Immature natural killer cell (primary cell): ENCODE results near the gene OR52A1. TPM values are rescaled to one million over a fixed set of nuclear protein-coding genes. Genes with fewer than 3 reads are reported as not detected.
"Not testable (repeated sequence)": the region's sequence is repeated elsewhere in the genome, so short reads cannot be mapped to it uniquely, and the experiment has no call there.

ENCODE experiments used
- DNase-seq, 3 donors: peaks; one replicate each; pipeline ENCODE4 v3.0.0; 2022; ENCODE audit warnings: mixed read lengths in 1 of 3
- H3K27ac Mint-ChIP-seq, 6 donors: one replicate each; pipeline ENCODE4 v1.8.0; 2020; ENCODE audit warnings: mixed read lengths in 6 of 6, mild to moderate bottlenecking in 5 of 6, inconsistent platforms in 4 of 6, moderate library complexity in 3 of 6
- H3K27me3 Mint-ChIP-seq, 3 donors: one replicate each; pipeline ENCODE4 v1.8.0; 2020 to 2021; ENCODE audit warnings: low read depth in 3 of 3, mild to moderate bottlenecking in 3 of 3, mixed read lengths in 3 of 3, moderate library complexity in 3 of 3, inconsistent platforms in 1 of 3
- H3K36me3 Mint-ChIP-seq, 3 donors: one replicate each; pipeline ENCODE4 v1.8.0; 2020; ENCODE audit warnings: mixed read lengths in 3 of 3, inconsistent platforms in 2 of 3, mild to moderate bottlenecking in 2 of 3
- H3K4me1 Mint-ChIP-seq, 2 donors: one replicate each; pipeline ENCODE4 v1.8.0; 2020; ENCODE audit warnings: inconsistent platforms in 2 of 2, mild to moderate bottlenecking in 2 of 2, mixed read lengths in 2 of 2, moderate library complexity in 1 of 2
- H3K4me3 Mint-ChIP-seq, 5 donors: one replicate each; pipeline ENCODE4 v1.8.0; 2020; ENCODE audit warnings: mild to moderate bottlenecking in 5 of 5, mixed read lengths in 5 of 5, inconsistent platforms in 3 of 5, moderate library complexity in 3 of 5
- H3K9me3 Mint-ChIP-seq, 6 donors: one replicate each; pipeline ENCODE4 v1.8.0; 2020; ENCODE audit warnings: mild to moderate bottlenecking in 6 of 6, mixed read lengths in 6 of 6, inconsistent platforms in 4 of 6, moderate library complexity in 3 of 6
- polyA plus RNA-seq, 3 donors: library from polyadenylated mRNA; unstranded; fragments of 300-500 nt; fragmentation: Illumina TruSeq; gene quantifications; one replicate each; pipeline ENCODE4 v1.2.3, GENCODE V29; 2021

The OR52A1 gene
- polyA plus RNA-seq, 3 donors from 2014 or later = not detected

DNA sequence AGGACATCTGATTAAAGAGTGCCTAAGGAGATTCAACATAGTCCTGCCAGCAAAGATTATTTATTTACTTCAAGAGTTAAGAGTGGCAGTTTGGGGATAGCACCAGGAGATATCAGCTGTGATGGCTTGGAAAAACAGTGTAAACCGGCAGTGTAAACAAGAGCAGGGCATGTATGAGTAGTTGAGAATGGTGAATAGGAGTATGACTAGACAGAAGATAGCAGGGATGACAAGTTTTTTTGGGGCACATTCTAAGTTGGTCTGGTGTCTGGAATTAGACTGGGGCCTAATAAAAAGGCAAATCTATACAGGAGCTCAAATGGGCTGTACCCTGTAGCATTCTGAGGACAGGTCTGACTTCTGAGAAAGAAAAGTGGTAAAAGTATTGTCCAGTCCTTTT lies 6.5 kb upstream of the OR52A1 start:
- H3K9me3 Mint-ChIP-seq = peaks cover 0 to 17% (median 0%) of the 10 kb centered on the region in 6 donors
- not testable (repeated sequence) for H3K27me3 Mint-ChIP-seq, H3K4me3 Mint-ChIP-seq, H3K27ac Mint-ChIP-seq, H3K4me1 Mint-ChIP-seq, H3K36me3 Mint-ChIP-seq, DNase-seq

DNA sequence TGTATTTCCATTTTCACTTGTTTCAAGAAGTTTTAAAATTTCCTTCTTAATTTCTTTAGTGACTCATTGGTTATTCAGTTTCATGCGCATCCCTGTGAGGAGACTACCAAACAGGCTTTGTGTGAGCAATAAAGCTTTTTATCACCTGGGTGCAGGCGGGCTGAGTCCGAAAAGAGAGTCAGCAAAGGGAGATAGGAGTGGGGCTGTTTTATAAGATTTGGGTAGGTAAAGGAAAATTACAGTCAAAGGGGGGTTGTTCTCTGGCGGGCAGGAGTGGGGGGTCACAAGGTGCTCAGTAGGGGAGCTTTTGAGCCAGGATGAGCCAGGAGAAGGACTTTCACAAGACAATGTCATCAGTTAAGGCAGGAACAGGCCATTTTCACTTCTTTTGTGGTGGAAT lies 5.7 kb upstream of the OR52A1 start:
- not testable (repeated sequence) for H3K27me3 Mint-ChIP-seq, DNase-seq, H3K4me1 Mint-ChIP-seq, H3K27ac Mint-ChIP-seq, H3K4me3 Mint-ChIP-seq, H3K36me3 Mint-ChIP-seq
- H3K9me3 Mint-ChIP-seq = peaks cover 0 to 13% (median 0%) of the 10 kb centered on the region in 6 donors

GRCh38 chr11:5159806-5160205 lies 5.2 kb upstream of the OR52A1 start:
- no peak for DNase-seq
- Mint-ChIP-seq H3K4me1 (no peaks in the 10 kb centered on the region), H3K4me3 (no peak overlapping the region), H3K36me3 (no peaks in the 10 kb centered on the region), H3K27me3 (peaks cover 0 to 3% (median 3%) of the 10 kb centered on the region in 3 donors), H3K9me3 (peaks cover 0 to 13% (median 0%) of the 10 kb centered on the region in 6 donors), H3K27ac (no peak overlapping the region)

DNA sequence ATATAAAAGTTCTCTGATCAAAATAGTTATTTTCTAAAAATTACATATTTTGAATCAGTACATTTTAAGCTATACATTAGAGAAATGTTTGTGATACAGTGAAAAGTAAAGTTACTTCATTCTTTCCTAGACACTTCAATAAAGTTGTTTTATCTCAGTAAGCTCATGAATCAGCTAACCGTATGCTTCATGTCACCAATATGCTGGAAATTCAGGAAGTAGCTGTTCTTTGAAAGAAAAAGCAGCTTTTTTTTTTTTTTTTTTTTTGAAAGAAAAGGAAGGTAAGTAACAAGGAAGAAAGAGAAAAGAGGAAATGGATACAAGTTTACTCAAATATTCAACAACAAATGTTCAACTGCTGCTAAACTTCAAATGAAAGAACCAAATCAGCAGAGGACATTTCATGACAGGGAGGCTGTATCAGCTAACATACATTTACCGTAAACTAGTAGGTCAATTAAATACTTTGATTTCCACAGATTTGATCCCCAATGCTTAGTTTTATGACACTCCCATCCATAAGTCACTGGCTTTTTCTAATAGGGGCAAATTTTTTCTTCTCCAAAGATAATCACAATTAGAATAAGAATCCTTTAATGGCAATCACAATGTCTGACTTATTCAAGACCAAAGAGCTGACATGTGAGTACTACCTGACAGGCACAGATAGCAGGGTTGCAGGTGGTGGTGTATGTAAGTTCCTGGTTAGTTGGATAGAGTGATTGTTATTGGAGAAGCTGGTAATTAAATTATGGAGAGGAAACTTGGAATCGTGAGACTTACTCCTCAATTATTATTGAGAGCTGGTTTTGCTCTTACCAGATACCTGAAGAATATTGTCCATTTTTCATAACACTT lies 754 bp downstream of the OR52A1 start:
- Mint-ChIP-seq H3K36me3 (no peaks in the 10 kb centered on the region), H3K4me1 (no peaks in the 10 kb centered on the region), H3K4me3 (no peak overlapping the region), H3K27ac (no peak overlapping the region), H3K27me3 (peaks cover 0 to 6% (median 0%) of the 10 kb centered on the region in 3 donors), H3K9me3 (no peaks in the 10 kb centered on the region)
- no peak for DNase-seq

DNA sequence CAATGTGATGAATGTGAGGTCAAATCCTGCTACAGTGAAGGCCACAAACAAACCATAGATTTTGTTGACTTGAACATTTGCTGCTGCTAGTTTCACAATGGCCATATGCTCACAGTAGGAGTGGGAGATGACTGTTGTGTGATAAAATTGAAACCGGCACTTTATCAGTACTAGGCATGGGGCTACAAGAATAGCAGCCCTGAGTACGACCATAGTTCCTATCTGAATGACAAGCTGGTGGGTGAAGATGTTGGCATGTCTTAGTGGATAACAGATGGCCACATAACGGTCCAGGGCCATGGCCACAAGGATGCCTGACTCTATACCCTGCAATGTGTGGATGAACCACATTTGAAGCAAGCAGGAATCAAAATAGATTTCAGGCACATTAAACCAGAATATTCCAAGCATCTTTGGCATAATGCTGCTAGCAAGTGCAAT lies 2.8 kb downstream of the OR52A1 start:
- peaks cover 0 to 3% (median 0%) of the 10 kb centered on the region in 3 donors for H3K27me3 Mint-ChIP-seq
- no peak overlapping the region for H3K4me3 Mint-ChIP-seq
- no peaks in the 10 kb centered on the region for H3K9me3 Mint-ChIP-seq
- H3K36me3 Mint-ChIP-seq = no peaks in the 10 kb centered on the region
- DNase-seq = no peak
- H3K4me1 Mint-ChIP-seq = no peaks in the 10 kb centered on the region
- no peak overlapping the region for H3K27ac Mint-ChIP-seq

DNA sequence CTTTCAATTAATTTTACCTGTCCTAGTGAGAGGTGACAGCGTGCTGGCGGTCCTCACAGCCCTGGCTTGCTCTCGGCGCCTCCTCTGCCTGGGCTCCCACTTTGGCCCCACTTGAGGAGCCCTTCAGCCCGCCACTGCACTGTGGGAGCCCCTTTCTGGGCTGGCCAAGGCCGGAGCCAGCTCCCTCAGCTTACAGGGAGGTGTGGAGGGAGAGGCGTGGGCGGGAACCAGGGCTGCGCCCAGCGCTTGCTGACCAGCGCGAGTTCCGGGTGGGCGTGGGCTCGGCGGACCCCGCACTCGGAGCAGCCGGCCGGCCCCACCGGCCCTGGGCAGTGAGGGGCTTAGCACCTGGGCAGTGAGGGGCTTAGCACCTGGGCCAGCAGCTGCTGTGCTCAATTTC lies 10.4 kb downstream of the OR52A1 start:
- DNase-seq, H3K27me3 Mint-ChIP-seq, H3K4me1 Mint-ChIP-seq, H3K9me3 Mint-ChIP-seq, H3K36me3 Mint-ChIP-seq, H3K4me3 Mint-ChIP-seq, H3K27ac Mint-ChIP-seq: not testable (repeated sequence)

GRCh38 chr11:5137996-5138395 lies 16.6 kb downstream of the OR52A1 start, which contains the start of gene OR52A5:
OR52A5 (minus strand) TSS chr11:5138356; CDS start chr11:5132642, 5,714 bp downstream.
- H3K4me3 Mint-ChIP-seq = no peak within 1 kb of the TSS
- no peak for DNase-seq
- H3K36me3 Mint-ChIP-seq = no peaks in the 10 kb centered on the region
- no peaks in the 10 kb centered on the region for H3K4me1 Mint-ChIP-seq
- H3K9me3 Mint-ChIP-seq = no peaks in the 10 kb centered on the region
- no peak within 1 kb of the TSS for H3K27ac Mint-ChIP-seq
- peaks cover 0 to 3% (median 1%) of the 10 kb centered on the region in 3 donors for H3K27me3 Mint-ChIP-seq

DNA sequence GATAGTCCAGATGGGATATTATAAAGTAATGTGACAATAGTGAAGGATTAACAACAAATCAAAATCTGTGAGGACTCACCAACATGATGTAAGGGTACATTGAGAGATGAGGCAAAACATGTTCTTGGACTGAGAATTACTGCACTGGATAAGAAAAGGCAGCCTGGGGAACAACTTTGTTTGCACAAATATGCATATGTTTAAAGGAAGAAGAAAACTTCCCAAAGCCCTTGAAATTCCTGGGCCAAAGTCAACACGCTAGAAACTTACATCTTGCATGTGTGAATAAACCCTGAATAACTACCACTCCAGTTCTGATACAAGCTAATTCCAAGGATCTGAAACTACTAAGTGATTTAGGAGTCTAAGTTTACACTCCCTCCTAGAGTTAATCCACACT lies 17.5 kb downstream of the OR52A1 start:
- H3K27ac Mint-ChIP-seq = no peak overlapping the region
- H3K4me1 Mint-ChIP-seq = no peaks in the 10 kb centered on the region
- H3K36me3 Mint-ChIP-seq = no peaks in the 10 kb centered on the region
- no peaks in the 10 kb centered on the region for H3K9me3 Mint-ChIP-seq
- DNase-seq = no peak
- H3K4me3 Mint-ChIP-seq = no peak overlapping the region
- H3K27me3 Mint-ChIP-seq = peaks cover 0 to 3% (median 1%) of the 10 kb centered on the region in 3 donors

DNA sequence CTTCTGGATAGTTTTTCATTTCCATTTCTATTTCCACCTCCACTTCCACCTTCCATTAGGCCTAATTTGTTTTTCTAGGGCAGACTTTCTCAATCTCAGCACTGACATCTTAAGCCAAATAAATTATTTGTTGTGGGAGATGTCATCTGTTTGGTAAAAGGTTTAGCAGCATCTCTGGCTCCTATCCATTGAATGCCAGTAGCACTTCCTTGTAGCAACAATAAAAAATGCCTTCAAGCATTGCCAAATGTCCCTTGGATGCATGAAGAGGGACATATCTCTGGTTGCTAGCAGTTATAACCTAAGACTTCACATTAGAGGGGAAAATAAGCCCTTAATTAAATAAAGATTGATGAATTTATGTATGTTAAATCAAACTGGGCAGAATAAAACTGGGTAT lies 18.3 kb downstream of the OR52A1 start:
- peaks cover 0 to 2% (median 0%) of the 10 kb centered on the region in 6 donors for H3K9me3 Mint-ChIP-seq
- no peak overlapping the region for H3K27ac Mint-ChIP-seq
- H3K36me3 Mint-ChIP-seq = no peaks in the 10 kb centered on the region
- H3K4me1 Mint-ChIP-seq = no peaks in the 10 kb centered on the region
- H3K27me3 Mint-ChIP-seq = peaks cover 0 to 3% (median 1%) of the 10 kb centered on the region in 3 donors
- no peak overlapping the region for H3K4me3 Mint-ChIP-seq
- no peak for DNase-seq

GRCh38 chr11:5131584-5132335 lies 22.8 kb downstream of the OR52A1 start:
- Mint-ChIP-seq H3K27ac (no peak overlapping the region), H3K27me3 (peaks cover 0 to 3% (median 0%) of the 10 kb centered on the region in 3 donors), H3K4me1 (no peaks in the 10 kb centered on the region), H3K4me3 (no peak overlapping the region), H3K36me3 (no peaks in the 10 kb centered on the region), H3K9me3 (peaks cover 0 to 2% (median 0%) of the 10 kb centered on the region in 6 donors)
- no peak for DNase-seq

- Mint-ChIP-seq H3K4me1 (no peaks in the 10 kb centered on the region), H3K36me3 (no peaks in the 10 kb centered on the region), H3K27me3 (peaks cover 0 to 3% (median 0%) of the 10 kb centered on the region in 3 donors), H3K9me3 (peaks cover 0 to 2% (median 0%) of the 10 kb centered on the region in 6 donors), H3K27ac (no peak overlapping the region), H3K4me3 (no peak overlapping the region)
- DNase-seq = no peak
Measured at GRCh38 chr11:5129457-5129877, 25.1 kb downstream of the OR52A1 start.

DNA sequence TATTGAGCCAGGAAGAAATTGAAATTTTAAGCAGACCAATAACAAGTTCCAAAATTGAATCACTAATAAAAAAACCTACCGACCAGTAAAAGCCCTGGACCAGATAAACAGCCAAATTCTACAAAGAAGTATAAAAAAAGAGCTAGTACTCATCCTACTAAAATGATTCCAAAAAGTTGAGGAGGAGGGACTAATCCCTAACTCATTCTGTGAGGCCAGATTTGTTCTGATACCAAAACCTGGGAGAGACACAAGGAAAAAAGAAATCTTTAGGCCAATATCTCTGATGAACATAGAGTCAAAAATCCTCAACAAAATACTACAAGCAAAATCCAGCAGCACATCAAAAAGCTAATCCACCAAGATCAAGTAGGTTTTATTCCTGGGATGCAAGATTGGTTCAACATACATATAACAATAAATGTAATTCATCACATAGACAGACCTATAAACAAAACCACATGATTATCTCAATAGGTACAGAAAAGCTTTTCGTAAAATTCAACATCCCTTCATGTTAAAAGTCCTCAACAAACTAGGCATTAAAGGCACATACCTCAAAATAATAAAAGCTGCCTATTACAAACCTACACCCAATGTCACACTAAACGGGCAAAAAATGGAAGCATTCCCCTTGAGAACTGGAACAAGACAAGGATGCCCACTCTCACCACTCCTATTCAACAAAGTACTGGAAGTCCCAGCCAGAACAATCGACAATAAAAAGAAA lies 29.5 kb downstream of the OR52A1 start:
- Mint-ChIP-seq H3K4me3 (no peak overlapping the region), H3K36me3 (no peaks in the 10 kb centered on the region), H3K9me3 (peaks cover 0 to 2% (median 0%) of the 10 kb centered on the region in 6 donors), H3K4me1 (no peaks in the 10 kb centered on the region), H3K27ac (no peak overlapping the region), H3K27me3 (peaks cover 2 to 8% (median 2%) of the 10 kb centered on the region in 3 donors)
- DNase-seq = no peak

DNA sequence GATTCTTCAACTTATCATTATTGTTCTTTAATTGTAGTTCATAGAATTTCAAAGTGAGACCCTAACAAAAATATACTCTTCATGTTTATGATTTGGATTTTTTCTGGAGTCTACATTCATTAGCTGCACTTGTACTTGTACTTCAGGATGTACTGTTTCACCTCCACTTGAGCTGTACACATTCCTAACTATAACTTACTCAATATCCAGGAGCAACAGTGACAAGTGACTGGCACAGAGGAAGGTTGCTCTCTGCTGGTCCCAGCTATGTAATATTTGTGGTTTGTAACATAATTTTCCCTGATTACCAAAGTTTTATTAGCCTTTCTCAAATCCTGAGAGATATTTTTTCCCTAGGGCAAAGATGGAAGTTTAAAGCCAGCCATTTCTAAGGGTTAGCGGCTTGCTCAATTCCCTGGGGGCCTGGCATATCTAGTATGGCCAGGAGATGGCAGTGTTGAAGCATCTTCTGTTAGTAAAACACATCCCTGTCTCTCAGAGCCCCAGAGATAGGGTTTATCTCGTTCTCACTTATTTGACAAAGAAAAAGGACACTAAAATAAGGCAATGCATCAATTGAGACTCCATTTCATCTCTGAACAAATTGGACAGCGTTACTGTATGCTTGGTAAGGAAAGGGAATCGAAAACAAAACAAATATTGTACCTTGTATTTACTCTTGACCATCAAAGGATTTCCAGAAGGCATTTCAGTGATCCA lies 30.6 kb downstream of the OR52A1 start:
- no peaks in the 10 kb centered on the region for H3K36me3 Mint-ChIP-seq
- DNase-seq = peak; percentile 1 to 22 (median 13)
- H3K27ac Mint-ChIP-seq = no peak overlapping the region
- no peaks in the 10 kb centered on the region for H3K4me1 Mint-ChIP-seq
- peaks cover 2 to 8% (median 2%) of the 10 kb centered on the region in 3 donors for H3K27me3 Mint-ChIP-seq
- H3K9me3 Mint-ChIP-seq = no peaks in the 10 kb centered on the region
- H3K4me3 Mint-ChIP-seq = no peak overlapping the region
